ENCODE measurements around the gene TTLL6. TPM values are rescaled to one million over a fixed set of nuclear protein-coding genes. Genes with fewer than 3 reads are reported as not detected.
A peak's percentile ranks its signal among the peaks of the same experiment; 100 is the strongest.

TTLL6 gene
- total RNA-seq, 4 donors from 2014 or later: 0.34 to 1.2 (median 0.89) TPM

DNA sequence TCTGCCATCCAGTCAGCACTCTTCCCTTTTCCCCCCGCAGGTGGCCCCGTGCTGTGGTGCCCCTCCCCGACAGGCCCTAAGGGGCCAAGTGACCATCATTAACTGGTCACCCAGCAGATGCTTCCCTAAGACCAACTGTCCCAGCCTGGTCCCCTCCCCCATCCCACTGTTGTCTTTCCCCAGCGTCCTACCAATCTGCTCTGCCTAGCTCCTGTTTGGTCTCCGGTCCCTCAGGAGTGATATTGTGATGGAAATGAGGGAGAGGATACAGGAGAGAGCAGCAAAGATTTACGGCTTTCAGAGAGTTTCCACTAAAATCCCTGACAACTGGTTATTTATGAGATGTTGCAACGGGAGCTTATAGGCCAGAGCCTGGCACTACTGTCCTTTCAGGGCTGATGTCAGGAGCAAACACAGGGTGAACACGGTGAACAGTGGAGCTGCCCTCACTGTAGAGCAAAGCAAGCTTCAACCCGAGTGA is 1.4 kb upstream of the TTLL6 start:
- no peaks in the 10 kb centered on the region for H3K36me3 ChIP-seq
- TF ChIP-seq, protein P1, sequence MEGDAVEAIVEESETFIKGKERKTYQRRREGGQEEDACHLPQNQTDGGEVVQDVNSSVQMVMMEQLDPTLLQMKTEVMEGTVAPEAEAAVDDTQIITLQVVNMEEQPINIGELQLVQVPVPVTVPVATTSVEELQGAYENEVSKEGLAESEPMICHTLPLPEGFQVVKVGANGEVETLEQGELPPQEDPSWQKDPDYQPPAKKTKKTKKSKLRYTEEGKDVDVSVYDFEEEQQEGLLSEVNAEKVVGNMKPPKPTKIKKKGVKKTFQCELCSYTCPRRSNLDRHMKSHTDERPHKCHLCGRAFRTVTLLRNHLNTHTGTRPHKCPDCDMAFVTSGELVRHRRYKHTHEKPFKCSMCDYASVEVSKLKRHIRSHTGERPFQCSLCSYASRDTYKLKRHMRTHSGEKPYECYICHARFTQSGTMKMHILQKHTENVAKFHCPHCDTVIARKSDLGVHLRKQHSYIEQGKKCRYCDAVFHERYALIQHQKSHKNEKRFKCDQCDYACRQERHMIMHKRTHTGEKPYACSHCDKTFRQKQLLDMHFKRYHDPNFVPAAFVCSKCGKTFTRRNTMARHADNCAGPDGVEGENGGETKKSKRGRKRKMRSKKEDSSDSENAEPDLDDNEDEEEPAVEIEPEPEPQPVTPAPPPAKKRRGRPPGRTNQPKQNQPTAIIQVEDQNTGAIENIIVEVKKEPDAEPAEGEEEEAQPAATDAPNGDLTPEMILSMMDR (IDR thresholded peaks at IDR 0.05): no peak
- TF ChIP-seq POLR2A (IDR thresholded peaks at IDR 0.05): no peak
- no peaks in the 10 kb centered on the region for H3K27me3 ChIP-seq
- peaks cover 0 to 12% of the 10 kb centered on the region in 2 donors for H3K4me1 ChIP-seq
- WGBS, 2 donors: 62% methylated on average over 8 to 9 of the region's 9 CpGs
- no peaks in the 10 kb centered on the region for H3K9me3 ChIP-seq
- H3K4me3 ChIP-seq (replicated peaks in 1 of 3): no peak overlapping the region
- DNase-seq: no peak
- intact Hi-C loops (cut with DNase I): no loop called here
- H3K27ac ChIP-seq: no peak overlapping the region

DNA sequence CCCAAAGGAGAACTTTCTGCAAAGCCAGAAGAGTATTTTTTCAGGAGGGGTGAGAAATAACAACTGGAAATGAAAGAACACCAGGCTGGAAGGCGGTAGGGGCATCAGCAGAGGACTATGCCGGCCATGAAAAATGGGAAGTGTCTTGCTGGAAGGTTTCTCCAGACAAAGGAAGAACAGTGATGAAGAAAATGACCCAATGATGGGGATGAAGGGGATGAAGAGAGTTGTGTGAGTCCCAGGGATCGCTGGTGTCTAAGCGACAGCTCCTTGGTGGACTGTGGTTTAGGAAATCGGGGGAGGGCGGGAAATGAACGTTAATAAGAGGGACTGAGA is 623 bp downstream of the TTLL6 start:
- Histone ChIP-seq H3K27ac (no peak overlapping the region), H3K36me3 (no peaks in the 10 kb centered on the region), H3K9me3 (no peaks in the 10 kb centered on the region), H3K4me1 (peaks cover 0 to 12% of the 10 kb centered on the region in 2 donors), H3K27me3 (no peaks in the 10 kb centered on the region), H3K4me3 (replicated peaks in 1 of 3) (peak overlapping the region in 1 of 3 donors; percentile 32)
- 10 to 13% methylated on average over 7 of the region's 7 CpGs for WGBS, 2 donors
- intact Hi-C loops (cut with DNase I): no loop called here
- no peak for DNase-seq
- TF ChIP-seq, protein P1 (IDR thresholded peaks at IDR 0.05): no peak
- no peak for TF ChIP-seq POLR2A (IDR thresholded peaks at IDR 0.05)

DNA sequence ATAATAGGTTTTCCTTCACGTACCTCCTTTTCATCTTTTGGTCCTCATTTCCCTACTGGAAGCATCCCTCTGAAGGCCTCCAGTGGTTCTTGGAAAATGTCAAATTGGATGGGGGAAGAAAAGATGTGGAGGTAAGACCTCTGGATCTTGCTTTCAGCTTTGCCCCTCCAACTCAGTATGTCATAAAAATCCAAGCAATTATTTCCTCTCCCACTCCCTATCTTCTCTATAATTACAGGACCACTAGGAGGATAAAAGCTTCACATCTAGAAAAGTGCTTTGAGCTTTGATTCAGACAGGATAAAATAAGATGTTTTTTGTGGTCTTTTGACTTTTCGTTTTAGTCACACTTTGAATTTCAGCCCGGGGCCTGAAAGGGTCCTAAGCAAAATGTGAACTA is 1.7 kb downstream of the TTLL6 start:
- 76 to 80% methylated on average over 3 of the region's 3 CpGs for WGBS, 2 donors
- intact Hi-C loops (cut with DNase I): no loop called here
- no peaks in the 10 kb centered on the region for H3K27me3 ChIP-seq
- no peak overlapping the region for H3K27ac ChIP-seq
- no peak overlapping the region for H3K4me3 ChIP-seq (replicated peaks in 1 of 3)
- peaks cover 0 to 12% of the 10 kb centered on the region in 2 donors for H3K4me1 ChIP-seq
- TF ChIP-seq, protein P1 (IDR thresholded peaks at IDR 0.05): no peak
- TF ChIP-seq POLR2A (IDR thresholded peaks at IDR 0.05): no peak
- no peaks in the 10 kb centered on the region for H3K36me3 ChIP-seq
- no peak for DNase-seq
- H3K9me3 ChIP-seq: no peaks in the 10 kb centered on the region

DNA sequence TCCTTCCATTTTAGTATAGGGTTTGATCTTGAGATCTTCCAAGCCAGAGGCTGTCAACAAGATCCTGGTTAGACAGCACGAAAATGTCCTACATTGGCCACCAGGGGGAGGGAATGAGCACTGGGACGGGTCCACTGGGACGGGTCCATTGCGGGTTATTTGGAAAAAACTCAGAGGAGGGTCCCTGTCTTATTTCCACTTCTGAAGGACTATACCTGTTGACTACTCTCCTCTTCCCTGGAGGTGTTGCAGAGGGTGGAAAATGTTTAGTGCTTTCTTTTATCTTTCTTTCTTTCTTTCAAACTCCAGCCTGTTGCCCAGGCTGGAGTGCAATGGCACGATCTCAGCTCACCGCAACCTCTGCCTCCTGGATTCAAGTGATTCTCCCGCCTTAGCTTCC is 2.5 kb downstream of the TTLL6 start:
- no peak for TF ChIP-seq POLR2A (IDR thresholded peaks at IDR 0.05)
- TF ChIP-seq, protein P1 (IDR thresholded peaks at IDR 0.05): peak; percentile 37 to 79 (median 58)
- Histone ChIP-seq H3K4me1 (peaks cover 0 to 12% of the 10 kb centered on the region in 2 donors), H3K4me3 (replicated peaks in 1 of 3) (no peak overlapping the region), H3K27ac (no peak overlapping the region), H3K27me3 (no peaks in the 10 kb centered on the region), H3K9me3 (no peaks in the 10 kb centered on the region), H3K36me3 (no peaks in the 10 kb centered on the region)
- WGBS, 2 donors: 3 to 18% methylated on average over 7 of the region's 7 CpGs
- DNase-seq: peak; percentile 52
- intact Hi-C loops (cut with DNase I): loop anchor here (5.0 kb wide), 1 partner anchor 223 kb away; no protein-coding TSS in a partner anchor

DNA sequence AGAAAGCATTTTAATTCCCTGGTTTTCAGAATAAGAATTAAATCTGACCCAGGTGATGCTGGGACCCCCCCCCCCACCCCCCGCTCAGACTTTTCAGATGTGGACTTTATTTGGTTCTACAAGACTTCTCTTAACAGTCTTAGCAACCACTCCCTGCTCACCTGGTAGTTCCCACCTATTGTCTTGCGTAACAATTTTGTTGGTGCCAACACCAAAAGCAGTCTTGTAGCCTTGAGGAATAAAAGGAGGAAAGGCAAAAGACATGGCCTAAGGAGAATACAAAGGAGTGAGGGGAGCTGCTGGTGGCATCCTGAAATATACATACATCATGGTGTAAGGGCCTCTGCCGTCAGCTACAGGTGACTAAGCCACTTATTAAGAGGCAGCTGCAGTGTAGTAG is 5.0 kb downstream of the TTLL6 start:
- intact Hi-C loops (cut with DNase I): loop anchor here (5.0 kb wide), 1 partner anchor 225 kb away; no protein-coding TSS in a partner anchor
- no peak for DNase-seq
- Histone ChIP-seq H3K9me3 (no peaks in the 10 kb centered on the region), H3K27ac (no peak overlapping the region), H3K4me1 (peaks cover 0 to 5% of the 10 kb centered on the region in 2 donors), H3K4me3 (replicated peaks in 1 of 3) (no peak overlapping the region), H3K27me3 (no peaks in the 10 kb centered on the region), H3K36me3 (no peaks in the 10 kb centered on the region)
- WGBS, 2 donors: 87 to 92% methylated on average over 3 of the region's 3 CpGs
- TF ChIP-seq, protein P1 (IDR thresholded peaks at IDR 0.05): no peak

Measured in thyroid gland (tissue), 4 donors.